ENCODE results near the gene PMFBP1.

Gene PMFBP1

DNA sequence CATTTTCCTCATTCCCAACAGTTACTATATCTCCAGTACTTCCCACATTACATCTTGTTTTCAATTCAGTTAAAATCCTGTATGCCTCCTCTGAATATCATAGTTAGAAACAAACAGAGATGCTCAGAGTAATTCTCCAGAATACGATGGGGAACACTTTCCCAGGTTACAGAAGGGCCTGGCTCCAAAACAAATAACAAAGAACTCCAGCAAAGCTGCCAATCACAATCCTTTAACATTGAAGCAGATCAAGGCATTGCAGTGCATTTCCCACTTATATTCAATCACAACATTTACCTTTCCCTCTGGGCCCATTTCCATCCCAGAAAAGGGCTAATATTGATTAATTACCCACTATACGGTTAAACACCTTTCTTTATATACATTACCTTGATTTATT is 29.4 kb upstream of the PMFBP1 start:
- Histone ChIP-seq H3K36me3 (ENCODE audit: control insufficient read depth in 1 of 2, insufficient read depth in 2 of 2, low read length in 2 of 2) (no peaks in the 10 kb centered on the region), H3K4me2 (ENCODE audit: low read length) (no peak overlapping the region), H3K4me3 (ENCODE audit: low read depth, low read length) (no peak overlapping the region), H3K79me2 (ENCODE audit: control insufficient read depth, insufficient read depth, low read length, poor library complexity) (no peaks in the 10 kb centered on the region), H3K4me1 (ENCODE audit: control insufficient read depth in 1 of 2, insufficient read depth in 2 of 2, low read length in 2 of 2) (peaks cover 0 to 3% of the 10 kb centered on the region in 2 experiments), H2BK12ac (ENCODE audit: low read length) (no peak overlapping the region), H2BK5ac (ENCODE audit: low read depth, low read length, poor library complexity) (no peak overlapping the region), H3K4ac (ENCODE audit: low read depth, low read length) (no peak overlapping the region), H4K91ac (ENCODE audit: low read depth, low read length) (no peak overlapping the region), H3K23ac (ENCODE audit: low read length) (no peak overlapping the region), H2AFZ (ENCODE audit: insufficient read depth, low read length, poor library complexity) (no peak overlapping the region), H4K12ac (ENCODE audit: low read depth, low read length) (no peak overlapping the region), H3K9ac (ENCODE audit: low read length) (no peak overlapping the region), H3K18ac (ENCODE audit: low read length) (no peak overlapping the region), H3K14ac (ENCODE audit: low read length) (no peak overlapping the region), H4K8ac (ENCODE audit: low read depth, low read length) (no peak overlapping the region), H3K9me3 (ENCODE audit: insufficient read depth, low read depth, low read length) (peaks cover 2% of the 10 kb centered on the region), H2BK120ac (ENCODE audit: insufficient read depth, low read length, poor library complexity) (no peak overlapping the region), H3K27ac (ENCODE audit: low read depth, low read length) (no peak overlapping the region), H3K79me1 (ENCODE audit: low read length) (no peaks in the 10 kb centered on the region), H3K27me3 (ENCODE audit: insufficient read depth, low read length) (no peaks in the 10 kb centered on the region), H2AK5ac (ENCODE audit: low read length) (no peak overlapping the region)
- no CpG with 5 or more reads among the region's 2 CpGs for WGBS (ENCODE audit: extremely low coverage, insufficient coverage, insufficient read length)
- DNase-seq: no peak

DNA sequence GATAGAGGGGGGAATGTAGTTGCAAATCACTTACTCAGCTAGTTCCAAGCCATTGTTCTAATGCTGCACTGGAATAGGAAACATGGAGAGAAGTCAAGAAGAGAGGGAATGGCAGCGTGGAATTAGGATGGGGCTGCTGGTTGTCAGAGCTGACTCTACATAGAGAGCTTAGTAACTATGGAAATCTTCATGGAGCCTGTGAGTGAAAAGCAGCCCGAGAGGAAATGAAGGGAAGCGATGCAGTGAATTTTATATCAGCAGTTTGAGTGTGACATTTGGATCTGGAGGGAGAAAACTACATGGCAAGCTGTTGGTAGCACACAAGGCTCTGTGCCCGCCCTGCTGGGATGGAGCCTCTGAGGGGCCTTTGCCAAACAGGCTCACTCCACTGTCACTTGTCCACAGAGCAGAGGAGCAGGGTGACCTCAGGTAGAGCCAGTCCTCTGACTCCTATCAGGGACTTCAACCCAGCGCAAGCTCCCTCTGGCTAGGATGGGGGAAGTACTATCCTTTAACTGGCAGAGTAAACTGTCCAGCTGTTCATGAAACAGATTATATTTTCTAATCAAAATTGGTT is 27.9 kb upstream of the PMFBP1 start:
- no peak overlapping the region for H4K12ac ChIP-seq (ENCODE audit: low read depth, low read length)
- no peak overlapping the region for H3K9ac ChIP-seq (ENCODE audit: low read length)
- no peak overlapping the region for H3K14ac ChIP-seq (ENCODE audit: low read length)
- no peak overlapping the region for H4K8ac ChIP-seq (ENCODE audit: low read depth, low read length)
- no peaks in the 10 kb centered on the region for H3K79me2 ChIP-seq (ENCODE audit: control insufficient read depth, insufficient read depth, low read length, poor library complexity)
- H3K18ac ChIP-seq (ENCODE audit: low read length): no peak overlapping the region
- no peak overlapping the region for H2BK12ac ChIP-seq (ENCODE audit: low read length)
- no peak overlapping the region for H2BK5ac ChIP-seq (ENCODE audit: low read depth, low read length, poor library complexity)
- no peaks in the 10 kb centered on the region for H3K36me3 ChIP-seq (ENCODE audit: control insufficient read depth in 1 of 2, insufficient read depth in 2 of 2, low read length in 2 of 2)
- no peak for DNase-seq
- no peak overlapping the region for H3K27ac ChIP-seq (ENCODE audit: low read depth, low read length)
- no peak overlapping the region for H3K4me2 ChIP-seq (ENCODE audit: low read length)
- no peak overlapping the region for H3K4ac ChIP-seq (ENCODE audit: low read depth, low read length)
- no peak overlapping the region for H2AK5ac ChIP-seq (ENCODE audit: low read length)
- WGBS (ENCODE audit: extremely low coverage, insufficient coverage, insufficient read length): no CpG with 5 or more reads among the region's 5 CpGs
- no peak overlapping the region for H2AFZ ChIP-seq (ENCODE audit: insufficient read depth, low read length, poor library complexity)
- peaks cover 0 to 3% of the 10 kb centered on the region in 2 experiments for H3K4me1 ChIP-seq (ENCODE audit: control insufficient read depth in 1 of 2, insufficient read depth in 2 of 2, low read length in 2 of 2)
- H3K23ac ChIP-seq (ENCODE audit: low read length): no peak overlapping the region
- H3K79me1 ChIP-seq (ENCODE audit: low read length): no peaks in the 10 kb centered on the region
- H3K27me3 ChIP-seq (ENCODE audit: insufficient read depth, low read length): no peaks in the 10 kb centered on the region
- H4K91ac ChIP-seq (ENCODE audit: low read depth, low read length): no peak overlapping the region
- peaks cover 2% of the 10 kb centered on the region for H3K9me3 ChIP-seq (ENCODE audit: insufficient read depth, low read depth, low read length)
- no peak overlapping the region for H2BK120ac ChIP-seq (ENCODE audit: insufficient read depth, low read length, poor library complexity)
- no peak overlapping the region for H3K4me3 ChIP-seq (ENCODE audit: low read depth, low read length)

DNA sequence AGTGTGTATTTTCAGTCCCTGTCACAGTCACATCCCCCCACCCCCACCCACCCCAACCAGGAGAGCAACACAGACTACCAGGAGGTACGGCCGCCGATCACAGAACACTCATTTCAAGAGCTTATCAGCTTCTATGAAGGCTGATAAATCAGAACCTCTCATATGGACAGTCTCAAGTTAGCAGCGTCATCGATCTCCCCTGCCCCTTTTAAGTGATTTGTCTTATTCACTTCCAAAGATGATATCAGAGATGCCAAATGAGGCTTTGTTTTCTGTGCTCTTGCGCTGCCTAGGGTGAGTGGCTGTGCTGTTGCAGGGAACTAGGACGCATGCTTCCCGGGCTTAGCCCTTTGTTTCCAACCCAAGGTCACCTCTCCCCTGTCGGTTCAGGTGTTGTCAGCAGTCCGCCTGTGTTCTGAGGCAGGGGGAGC is 26.8 kb upstream of the PMFBP1 start:
- Histone ChIP-seq H2AFZ (ENCODE audit: insufficient read depth, low read length, poor library complexity) (no peak overlapping the region), H3K36me3 (ENCODE audit: control insufficient read depth in 1 of 2, insufficient read depth in 2 of 2, low read length in 2 of 2) (no peaks in the 10 kb centered on the region), H2BK120ac (ENCODE audit: insufficient read depth, low read length, poor library complexity) (no peak overlapping the region), H3K18ac (ENCODE audit: low read length) (no peak overlapping the region), H4K8ac (ENCODE audit: low read depth, low read length) (no peak overlapping the region), H3K14ac (ENCODE audit: low read length) (no peak overlapping the region), H3K23ac (ENCODE audit: low read length) (no peak overlapping the region), H2AK5ac (ENCODE audit: low read length) (no peak overlapping the region), H4K12ac (ENCODE audit: low read depth, low read length) (no peak overlapping the region), H4K91ac (ENCODE audit: low read depth, low read length) (no peak overlapping the region), H3K4me3 (ENCODE audit: low read depth, low read length) (no peak overlapping the region), H3K9ac (ENCODE audit: low read length) (no peak overlapping the region), H3K4ac (ENCODE audit: low read depth, low read length) (no peak overlapping the region), H3K27me3 (ENCODE audit: insufficient read depth, low read length) (no peaks in the 10 kb centered on the region), H3K79me2 (ENCODE audit: control insufficient read depth, insufficient read depth, low read length, poor library complexity) (no peaks in the 10 kb centered on the region), H3K4me1 (ENCODE audit: control insufficient read depth in 1 of 2, insufficient read depth in 2 of 2, low read length in 2 of 2) (peaks cover 0 to 3% of the 10 kb centered on the region in 2 experiments), H3K79me1 (ENCODE audit: low read length) (no peaks in the 10 kb centered on the region), H2BK5ac (ENCODE audit: low read depth, low read length, poor library complexity) (no peak overlapping the region), H3K9me3 (ENCODE audit: insufficient read depth, low read depth, low read length) (peaks cover 2% of the 10 kb centered on the region), H2BK12ac (ENCODE audit: low read length) (no peak overlapping the region), H3K4me2 (ENCODE audit: low read length) (no peak overlapping the region), H3K27ac (ENCODE audit: low read depth, low read length) (no peak overlapping the region)
- no peak for DNase-seq
- no CpG with 5 or more reads among the region's 10 CpGs for WGBS (ENCODE audit: extremely low coverage, insufficient coverage, insufficient read length)

GRCh38 chr16:72198021-72198711 is 26.2 kb upstream of the PMFBP1 start:
- H3K27me3 ChIP-seq (ENCODE audit: insufficient read depth, low read length): no peaks in the 10 kb centered on the region
- no peak overlapping the region for H3K4me2 ChIP-seq (ENCODE audit: low read length)
- H2BK5ac ChIP-seq (ENCODE audit: low read depth, low read length, poor library complexity): no peak overlapping the region
- no peaks in the 10 kb centered on the region for H3K36me3 ChIP-seq (ENCODE audit: control insufficient read depth in 1 of 2, insufficient read depth in 2 of 2, low read length in 2 of 2)
- H3K4ac ChIP-seq (ENCODE audit: low read depth, low read length): no peak overlapping the region
- H4K8ac ChIP-seq (ENCODE audit: low read depth, low read length): no peak overlapping the region
- no peak overlapping the region for H4K91ac ChIP-seq (ENCODE audit: low read depth, low read length)
- H3K18ac ChIP-seq (ENCODE audit: low read length): no peak overlapping the region
- no peak overlapping the region for H2BK12ac ChIP-seq (ENCODE audit: low read length)
- H2AK5ac ChIP-seq (ENCODE audit: low read length): no peak overlapping the region
- no peak overlapping the region for H2AFZ ChIP-seq (ENCODE audit: insufficient read depth, low read length, poor library complexity)
- H2BK120ac ChIP-seq (ENCODE audit: insufficient read depth, low read length, poor library complexity): no peak overlapping the region
- no peak for DNase-seq
- no peak overlapping the region for H3K4me3 ChIP-seq (ENCODE audit: low read depth, low read length)
- H3K79me1 ChIP-seq (ENCODE audit: low read length): no peaks in the 10 kb centered on the region
- no CpG with 5 or more reads among the region's 11 CpGs for WGBS (ENCODE audit: extremely low coverage, insufficient coverage, insufficient read length)
- no peaks in the 10 kb centered on the region for H3K4me1 ChIP-seq (ENCODE audit: control insufficient read depth in 1 of 2, insufficient read depth in 2 of 2, low read length in 2 of 2)
- no peak overlapping the region for H3K14ac ChIP-seq (ENCODE audit: low read length)
- H4K12ac ChIP-seq (ENCODE audit: low read depth, low read length): no peak overlapping the region
- no peak overlapping the region for H3K9ac ChIP-seq (ENCODE audit: low read length)
- no peak overlapping the region for H3K23ac ChIP-seq (ENCODE audit: low read length)
- H3K27ac ChIP-seq (ENCODE audit: low read depth, low read length): no peak overlapping the region
- no peaks in the 10 kb centered on the region for H3K79me2 ChIP-seq (ENCODE audit: control insufficient read depth, insufficient read depth, low read length, poor library complexity)
- H3K9me3 ChIP-seq (ENCODE audit: insufficient read depth, low read depth, low read length): peaks cover 2% of the 10 kb centered on the region
